Measurements from ENCODE around the gene GTSF1L. TPM values are rescaled to one million over a fixed set of nuclear protein-coding genes. Genes with fewer than 3 reads are reported as not detected.
"Not testable (repeated sequence)": the region's sequence is repeated elsewhere in the genome, so short reads cannot be mapped to it uniquely, and the experiment has no call there.

The GTSF1L gene
- total RNA-seq, 2 donors from 2014 or later = 7.2 TPM; not detected in 1

GRCh38 chr20:43761386-43762340 is 34.9 kb upstream of the GTSF1L start:
- intact Hi-C loops (cut with DNase I) = loop anchor here (10.0 kb wide), 1 partner anchor 433 kb away; no protein-coding TSS in a partner anchor

GRCh38 chr20:43757888-43758287 is 31.1 kb upstream of the GTSF1L start:
- intact Hi-C loops (cut with DNase I) = loop anchor here (10.0 kb wide), 2 partner anchors 87 to 157 kb away; partner anchors contain the start of gene TOX2
- H3K4me1 ChIP-seq (replicated peaks) = not testable (repeated sequence)
- WGBS = 87% methylated on average over 6 of the region's 6 CpGs

More at GRCh38 chr20:43761386-43762340, 34.9 kb upstream of the GTSF1L start:
- H3K4me3 ChIP-seq = no peak overlapping the region
- 71% methylated on average over 15 of the region's 15 CpGs for WGBS
- no peaks in the 10 kb centered on the region for H3K36me3 ChIP-seq
- TF ChIP-seq, protein P1, sequence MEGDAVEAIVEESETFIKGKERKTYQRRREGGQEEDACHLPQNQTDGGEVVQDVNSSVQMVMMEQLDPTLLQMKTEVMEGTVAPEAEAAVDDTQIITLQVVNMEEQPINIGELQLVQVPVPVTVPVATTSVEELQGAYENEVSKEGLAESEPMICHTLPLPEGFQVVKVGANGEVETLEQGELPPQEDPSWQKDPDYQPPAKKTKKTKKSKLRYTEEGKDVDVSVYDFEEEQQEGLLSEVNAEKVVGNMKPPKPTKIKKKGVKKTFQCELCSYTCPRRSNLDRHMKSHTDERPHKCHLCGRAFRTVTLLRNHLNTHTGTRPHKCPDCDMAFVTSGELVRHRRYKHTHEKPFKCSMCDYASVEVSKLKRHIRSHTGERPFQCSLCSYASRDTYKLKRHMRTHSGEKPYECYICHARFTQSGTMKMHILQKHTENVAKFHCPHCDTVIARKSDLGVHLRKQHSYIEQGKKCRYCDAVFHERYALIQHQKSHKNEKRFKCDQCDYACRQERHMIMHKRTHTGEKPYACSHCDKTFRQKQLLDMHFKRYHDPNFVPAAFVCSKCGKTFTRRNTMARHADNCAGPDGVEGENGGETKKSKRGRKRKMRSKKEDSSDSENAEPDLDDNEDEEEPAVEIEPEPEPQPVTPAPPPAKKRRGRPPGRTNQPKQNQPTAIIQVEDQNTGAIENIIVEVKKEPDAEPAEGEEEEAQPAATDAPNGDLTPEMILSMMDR (IDR thresholded peaks at IDR 0.05) = no peak
- no peak for TF ChIP-seq POLR2AphosphoS5 (IDR thresholded peaks at IDR 0.05)
- TF ChIP-seq POLR2A (IDR thresholded peaks at IDR 0.05) = no peak
- DNase-seq (ENCODE audit: low spot score) = no peak
- no peaks in the 10 kb centered on the region for H3K4me1 ChIP-seq (replicated peaks)
- H3K27ac ChIP-seq = no peak overlapping the region
- H3K27me3 ChIP-seq (replicated peaks; ENCODE audit: insufficient read depth) = no peaks in the 10 kb centered on the region
- H3K9me3 ChIP-seq = no peaks in the 10 kb centered on the region

GRCh38 chr20:43755851-43756250 is 29.0 kb upstream of the GTSF1L start:
- intact Hi-C loops (cut with DNase I) = loop anchor here (10.0 kb wide), 2 partner anchors 89 to 159 kb away; partner anchors contain the start of gene TOX2
- H3K36me3 ChIP-seq = no peaks in the 10 kb centered on the region

More at GRCh38 chr20:43757888-43758287, 31.1 kb upstream of the GTSF1L start:
- not testable (repeated sequence) for DNase-seq (ENCODE audit: low spot score); H3K27me3 ChIP-seq (replicated peaks; ENCODE audit: insufficient read depth); H3K27ac ChIP-seq; H3K9me3 ChIP-seq; H3K4me3 ChIP-seq; H3K36me3 ChIP-seq

GRCh38 chr20:43755390-43755789 is 28.6 kb upstream of the GTSF1L start:
- intact Hi-C loops (cut with DNase I) = loop anchor here (10.0 kb wide), 2 partner anchors 89 to 159 kb away; partner anchors contain the start of gene TOX2
- H3K27ac ChIP-seq = no peak overlapping the region
- no peak for TF ChIP-seq POLR2A (IDR thresholded peaks at IDR 0.05)
- no peak for TF ChIP-seq POLR2AphosphoS5 (IDR thresholded peaks at IDR 0.05)
- TF ChIP-seq, protein P1 (IDR thresholded peaks at IDR 0.05) = no peak
- no peak for DNase-seq (ENCODE audit: low spot score)
- no peak overlapping the region for H3K4me3 ChIP-seq
- no peaks in the 10 kb centered on the region for H3K27me3 ChIP-seq (replicated peaks; ENCODE audit: insufficient read depth)
- H3K4me1 ChIP-seq (replicated peaks) = no peaks in the 10 kb centered on the region
- no peaks in the 10 kb centered on the region for H3K36me3 ChIP-seq
- H3K9me3 ChIP-seq = no peaks in the 10 kb centered on the region
- WGBS = 80% methylated on average over 7 of the region's 7 CpGs

More at GRCh38 chr20:43755851-43756250, 29.0 kb upstream of the GTSF1L start:
- Histone ChIP-seq H3K4me3 (no peak overlapping the region), H3K27me3 (replicated peaks; ENCODE audit: insufficient read depth) (no peaks in the 10 kb centered on the region), H3K27ac (no peak overlapping the region), H3K9me3 (no peaks in the 10 kb centered on the region), H3K4me1 (replicated peaks) (no peaks in the 10 kb centered on the region)
- TF ChIP-seq POLR2A (IDR thresholded peaks at IDR 0.05) (no peak), POLR2AphosphoS5 (IDR thresholded peaks at IDR 0.05) (no peak)
- TF ChIP-seq, protein P1 (IDR thresholded peaks at IDR 0.05) = no peak
- 94% methylated on average over 8 of the region's 8 CpGs for WGBS
- DNase-seq (ENCODE audit: low spot score) = no peak

DNA sequence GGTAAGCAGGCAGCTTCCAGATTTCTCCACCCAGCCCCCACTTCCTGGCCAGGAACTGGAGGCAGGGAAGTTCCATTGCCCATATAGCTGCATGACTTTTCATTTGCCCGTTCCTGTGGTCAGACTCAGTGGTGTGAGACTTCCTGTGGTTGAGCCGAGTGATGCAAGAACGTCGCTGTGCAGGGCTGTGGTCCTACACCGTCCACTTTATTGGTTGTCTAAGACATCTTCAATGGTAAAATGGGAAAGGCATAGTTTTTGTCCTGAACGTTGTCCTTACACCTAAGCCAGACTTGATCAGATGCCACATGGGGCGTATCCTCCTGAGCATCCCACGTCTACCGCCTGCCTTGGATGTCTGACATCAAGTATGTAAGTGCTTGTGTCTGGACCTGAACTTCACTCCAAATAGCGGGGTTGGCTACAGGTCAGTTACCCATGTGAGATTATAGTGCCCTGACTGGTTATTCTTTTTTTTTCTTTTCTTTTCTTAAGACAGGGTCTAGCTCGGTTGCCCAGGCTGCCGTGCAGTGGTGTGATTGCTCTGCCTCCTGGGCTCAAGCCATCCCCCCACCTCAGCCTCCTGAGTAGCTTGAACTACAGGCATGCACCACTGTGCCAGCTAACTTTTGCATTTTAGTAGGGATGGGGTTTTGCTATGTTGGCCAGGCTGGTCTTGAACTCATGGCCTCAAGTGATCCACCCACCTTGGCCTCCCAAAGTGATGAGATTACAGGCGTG is 25.9 kb upstream of the GTSF1L start:
- Histone ChIP-seq H3K27me3 (replicated peaks; ENCODE audit: insufficient read depth) (no peaks in the 10 kb centered on the region), H3K36me3 (no peaks in the 10 kb centered on the region), H3K4me3 (no peak overlapping the region), H3K4me1 (replicated peaks) (no peaks in the 10 kb centered on the region), H3K9me3 (no peaks in the 10 kb centered on the region), H3K27ac (no peak overlapping the region)
- no peak for DNase-seq (ENCODE audit: low spot score)
- TF ChIP-seq POLR2A (IDR thresholded peaks at IDR 0.05) (no peak), POLR2AphosphoS5 (IDR thresholded peaks at IDR 0.05) (no peak)
- TF ChIP-seq, protein P1 (IDR thresholded peaks at IDR 0.05) = no peak
- 79% methylated on average over 13 of the region's 13 CpGs for WGBS
- intact Hi-C loops (cut with DNase I) = loop anchor here (10.0 kb wide), 2 partner anchors 92 to 162 kb away; partner anchors contain the start of gene TOX2

Data from prostate gland (tissue), 2 donors.